ENCODE data around the gene CDK5RAP2.

CDK5RAP2 gene

GRCh38 chr9:120368799-120369198 is 211.2 kb downstream of the CDK5RAP2 start:
- in situ Hi-C loops (cut with MboI; ENCODE audit: low sequenced_read_pairs), result no loop called here

GRCh38 chr9:120366644-120367019 is 213.3 kb downstream of the CDK5RAP2 start:
- in situ Hi-C loops (cut with MboI; ENCODE audit: low sequenced_read_pairs), result no loop called here

GRCh38 chr9:120365386-120365785 is 214.6 kb downstream of the CDK5RAP2 start:
- in situ Hi-C loops (cut with MboI; ENCODE audit: low sequenced_read_pairs), result no loop called here

GRCh38 chr9:120363697-120364096 is 216.3 kb downstream of the CDK5RAP2 start:
- in situ Hi-C loops (cut with MboI; ENCODE audit: low sequenced_read_pairs), result no loop called here

GRCh38 chr9:120362446-120362845 is 217.5 kb downstream of the CDK5RAP2 start:
- in situ Hi-C loops (cut with MboI; ENCODE audit: low sequenced_read_pairs), result no loop called here

GRCh38 chr9:120361551-120361950 is 218.4 kb downstream of the CDK5RAP2 start:
- in situ Hi-C loops (cut with MboI; ENCODE audit: low sequenced_read_pairs), result no loop called here

- in situ Hi-C loops (cut with MboI; ENCODE audit: low sequenced_read_pairs), result no loop called here
Measured at GRCh38 chr9:120360510-120360909, 219.5 kb downstream of the CDK5RAP2 start.

GRCh38 chr9:120360046-120360445 is 219.9 kb downstream of the CDK5RAP2 start:
- in situ Hi-C loops (cut with MboI; ENCODE audit: low sequenced_read_pairs), result no loop called here

GRCh38 chr9:120358877-120359276 is 221.1 kb downstream of the CDK5RAP2 start:
- in situ Hi-C loops (cut with MboI; ENCODE audit: low sequenced_read_pairs), result no loop called here

- in situ Hi-C loops (cut with MboI; ENCODE audit: low sequenced_read_pairs), result no loop called here
Measured at GRCh38 chr9:120353506-120353905, 226.5 kb downstream of the CDK5RAP2 start.

GRCh38 chr9:120351106-120351505 is 228.9 kb downstream of the CDK5RAP2 start:
- in situ Hi-C loops (cut with MboI; ENCODE audit: low sequenced_read_pairs), result no loop called here

- in situ Hi-C loops (cut with MboI; ENCODE audit: low sequenced_read_pairs), result no loop called here
Measured at GRCh38 chr9:120350596-120350995, 229.4 kb downstream of the CDK5RAP2 start.

GRCh38 chr9:120348951-120349429 is 231.0 kb downstream of the CDK5RAP2 start:
- in situ Hi-C loops (cut with MboI; ENCODE audit: low sequenced_read_pairs), result no loop called here

GRCh38 chr9:120345379-120345778 is 234.6 kb downstream of the CDK5RAP2 start:
- in situ Hi-C loops (cut with MboI; ENCODE audit: low sequenced_read_pairs), result no loop called here

- in situ Hi-C loops (cut with MboI; ENCODE audit: low sequenced_read_pairs), result no loop called here
Measured at GRCh38 chr9:120344230-120344629, 235.7 kb downstream of the CDK5RAP2 start.

- in situ Hi-C loops (cut with MboI; ENCODE audit: low sequenced_read_pairs), result no loop called here
Measured at GRCh38 chr9:120343416-120343815, 236.6 kb downstream of the CDK5RAP2 start.

Measured in HL-60/S4 (cell line).